NCI-H146 treated with DMSO at 0.1 percent for 48 hours (cell line): ENCODE data around the gene FRAS1.
A peak's percentile ranks its signal among the peaks of the same experiment; 100 is the strongest.
"Not testable (repeated sequence)": the region's sequence is repeated elsewhere in the genome, so short reads cannot be mapped to it uniquely, and the experiment has no call there.

ENCODE experiments used
- DNase-seq: peaks from one replicate; lab custom pipeline; 2025; ENCODE audit not compliant: unreplicated experiment; lab: John Stamatoyannopoulos, UW

The FRAS1 gene

GRCh38 chr4:78207951-78208350 lies 150.8 kb downstream of the FRAS1 start:
- no peak for DNase-seq

DNA sequence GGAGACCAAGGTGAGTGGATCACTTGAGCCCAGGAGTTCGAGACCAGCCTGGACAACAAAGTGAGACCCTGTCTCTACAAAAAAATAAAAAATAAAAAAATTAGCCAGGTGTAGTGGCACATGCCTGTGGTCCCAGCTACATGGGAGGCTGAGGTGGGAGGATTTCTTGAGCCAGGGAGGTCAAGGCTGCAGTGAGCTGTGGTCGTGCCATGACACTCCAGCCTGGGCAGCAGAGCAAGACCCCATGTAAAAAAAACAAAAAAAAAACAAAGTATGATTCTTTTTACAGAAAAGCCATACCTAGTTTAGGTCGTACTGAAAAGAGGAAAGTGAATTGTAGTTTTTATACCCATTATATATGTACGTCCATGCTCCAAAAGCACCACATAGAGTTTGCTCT lies 151.8 kb downstream of the FRAS1 start:
- DNase-seq, result not testable (repeated sequence)

GRCh38 chr4:78210694-78211410 lies 153.7 kb downstream of the FRAS1 start:
- DNase-seq, result no peak

DNA sequence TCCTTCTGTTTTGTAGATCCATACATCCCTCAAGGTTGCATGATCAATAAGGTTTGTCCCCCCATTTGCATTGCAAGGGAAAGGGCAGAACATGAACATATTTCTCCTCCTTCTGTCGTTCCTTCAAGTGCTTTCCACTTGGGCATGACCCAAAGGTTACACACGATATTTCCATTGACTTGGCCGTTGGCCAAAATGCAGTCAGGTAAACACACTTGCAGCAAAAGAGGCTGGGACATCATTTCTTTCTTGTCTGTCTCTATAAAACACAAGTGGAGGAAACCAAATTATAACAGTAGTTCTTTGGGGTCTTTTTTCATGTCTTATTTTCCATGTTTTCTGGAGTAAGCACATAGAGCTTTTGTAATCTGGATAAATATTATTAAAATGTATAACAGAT lies 156.1 kb downstream of the FRAS1 start:
- DNase-seq, result no peak

- no peak for DNase-seq
Observed at GRCh38 chr4:78214078-78214477, 157.0 kb downstream of the FRAS1 start.

DNA sequence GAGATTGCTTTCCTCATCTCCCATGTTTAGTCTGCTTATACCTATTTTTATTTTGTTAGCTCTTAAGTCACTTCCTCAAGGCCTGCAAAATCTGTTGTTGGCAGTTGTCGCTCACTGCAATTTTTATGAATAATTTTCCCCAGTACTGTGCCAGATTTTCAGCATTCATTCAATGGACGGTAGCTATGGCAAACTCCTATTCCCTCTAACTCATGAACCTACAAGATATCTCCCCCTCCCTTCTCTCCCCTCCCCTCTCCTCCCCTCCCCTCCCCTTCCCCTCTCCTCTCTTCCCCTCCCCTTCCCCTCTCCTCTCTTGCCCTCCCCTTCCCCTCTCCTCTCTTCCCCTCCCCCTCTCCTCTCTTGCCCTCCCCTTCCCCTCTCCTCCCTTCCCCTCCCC lies 160.4 kb downstream of the FRAS1 start:
- no peak for DNase-seq

DNA sequence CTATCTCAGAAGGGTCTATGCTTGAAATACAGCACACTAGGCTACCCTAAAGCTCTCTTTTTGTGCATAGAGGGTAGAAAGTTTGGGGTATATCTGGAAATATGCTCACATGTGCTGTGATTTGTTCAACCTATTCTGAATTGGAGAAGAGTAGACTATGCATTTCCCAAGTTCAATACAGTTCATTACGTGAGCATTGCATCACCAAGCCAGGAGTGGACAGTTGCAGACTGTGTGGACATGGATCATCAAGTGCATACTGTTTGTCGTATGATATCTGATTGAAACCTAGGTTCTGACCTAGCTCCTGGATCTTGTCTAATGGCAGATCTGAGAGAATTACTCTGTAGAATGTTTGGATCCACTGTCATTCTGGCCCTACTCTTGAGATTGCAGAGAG lies 161.1 kb downstream of the FRAS1 start:
- DNase-seq, result no peak

- DNase-seq, result no peak
Observed at GRCh38 chr4:78219825-78220224, 162.7 kb downstream of the FRAS1 start.

DNA sequence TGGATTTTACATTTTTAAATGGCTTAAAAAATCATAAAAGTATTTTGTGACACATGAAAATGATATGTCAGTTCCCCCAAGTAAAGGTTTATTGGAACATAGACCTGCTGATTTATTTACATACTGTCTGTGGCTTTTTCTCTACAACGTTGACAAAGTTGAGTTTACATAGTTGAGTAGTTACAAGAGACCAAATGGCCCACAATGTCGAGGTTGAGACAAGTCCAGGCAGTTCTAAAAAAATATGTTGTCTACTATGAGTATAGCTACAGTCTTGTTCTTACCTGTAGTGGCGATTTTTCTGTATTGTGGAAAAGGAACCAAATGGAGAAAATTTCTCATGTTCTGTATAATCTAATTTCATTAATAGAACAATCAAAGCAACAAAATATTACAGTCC lies 163.2 kb downstream of the FRAS1 start:
- DNase-seq, result no peak

GRCh38 chr4:78222575-78223186 lies 165.6 kb downstream of the FRAS1 start:
- peak; percentile 87 for DNase-seq

GRCh38 chr4:78225236-78225635 lies 168.1 kb downstream of the FRAS1 start:
- DNase-seq, result no peak

- no peak for DNase-seq
Observed at GRCh38 chr4:78226279-78226678, 169.2 kb downstream of the FRAS1 start.

DNA sequence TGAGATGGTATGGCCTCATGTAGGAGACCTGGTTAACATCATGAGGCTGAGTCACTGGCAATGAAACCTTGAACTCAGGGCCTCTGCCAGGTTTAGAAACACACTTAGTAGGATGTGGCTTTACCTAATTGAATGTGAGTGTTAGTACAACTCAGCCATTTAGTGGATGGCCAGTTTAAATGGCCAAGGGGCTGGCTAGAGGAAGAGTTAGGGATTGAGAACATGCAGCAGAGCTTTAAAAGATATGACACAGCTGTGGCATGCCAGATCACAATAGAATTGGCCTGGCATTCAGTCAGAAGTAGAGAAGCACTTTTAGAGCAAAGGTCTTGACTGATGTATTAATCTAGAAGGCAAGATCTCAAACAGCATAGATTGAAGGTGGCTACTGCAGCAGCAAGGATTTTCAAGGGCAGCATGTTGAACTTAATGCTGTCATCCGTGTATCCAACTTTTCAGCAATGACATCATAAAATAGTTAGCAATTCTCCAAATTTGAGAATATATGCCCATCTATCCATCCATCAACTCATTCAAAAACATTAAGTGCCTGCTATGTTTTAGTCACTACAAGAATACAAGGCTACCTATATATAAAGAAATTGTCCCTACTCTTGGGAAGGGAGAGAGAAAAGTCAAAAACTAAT lies 170.4 kb downstream of the FRAS1 start:
- no peak for DNase-seq

GRCh38 chr4:78235800-78236199 lies 178.7 kb downstream of the FRAS1 start:
- no peak for DNase-seq

DNA sequence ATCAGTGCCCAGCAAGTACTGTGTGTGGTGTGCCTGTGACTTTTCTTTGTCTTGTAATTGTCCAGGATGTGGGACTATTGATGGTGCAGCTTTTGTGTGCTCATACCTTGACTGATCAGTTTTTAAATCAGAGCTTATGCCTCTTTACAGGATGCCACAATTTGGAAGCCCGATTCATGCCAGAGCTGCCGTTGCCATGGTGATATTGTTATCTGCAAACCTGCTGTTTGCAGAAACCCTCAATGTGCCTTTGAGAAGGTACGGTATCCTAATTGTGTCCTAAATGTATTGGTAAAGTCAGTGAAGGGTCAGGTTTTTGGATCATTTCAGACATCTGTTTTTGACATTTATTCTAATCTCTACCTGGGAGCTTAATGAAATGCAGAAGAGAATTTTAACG lies 180.2 kb downstream of the FRAS1 start:
- DNase-seq, result no peak

DNA sequence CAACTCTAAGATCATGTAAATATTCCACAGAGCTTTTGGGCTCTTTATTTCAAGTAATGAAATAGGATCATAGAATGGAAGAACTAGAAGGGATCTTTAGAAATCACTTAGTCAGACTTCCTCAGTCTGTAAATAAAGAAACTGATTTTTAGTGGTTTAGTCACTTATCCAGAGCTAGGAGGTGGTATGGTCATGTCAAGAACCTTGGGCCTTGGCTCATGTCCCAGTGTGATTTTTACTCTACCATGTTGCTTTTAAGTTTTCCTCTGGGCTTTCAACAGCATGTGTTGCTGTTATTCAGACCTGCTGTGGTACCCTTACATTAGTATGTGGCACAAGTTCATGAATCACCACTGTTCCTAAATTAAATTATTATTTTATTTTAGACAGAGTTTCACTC lies 184.9 kb downstream of the FRAS1 start:
- DNase-seq, result no peak

DNA sequence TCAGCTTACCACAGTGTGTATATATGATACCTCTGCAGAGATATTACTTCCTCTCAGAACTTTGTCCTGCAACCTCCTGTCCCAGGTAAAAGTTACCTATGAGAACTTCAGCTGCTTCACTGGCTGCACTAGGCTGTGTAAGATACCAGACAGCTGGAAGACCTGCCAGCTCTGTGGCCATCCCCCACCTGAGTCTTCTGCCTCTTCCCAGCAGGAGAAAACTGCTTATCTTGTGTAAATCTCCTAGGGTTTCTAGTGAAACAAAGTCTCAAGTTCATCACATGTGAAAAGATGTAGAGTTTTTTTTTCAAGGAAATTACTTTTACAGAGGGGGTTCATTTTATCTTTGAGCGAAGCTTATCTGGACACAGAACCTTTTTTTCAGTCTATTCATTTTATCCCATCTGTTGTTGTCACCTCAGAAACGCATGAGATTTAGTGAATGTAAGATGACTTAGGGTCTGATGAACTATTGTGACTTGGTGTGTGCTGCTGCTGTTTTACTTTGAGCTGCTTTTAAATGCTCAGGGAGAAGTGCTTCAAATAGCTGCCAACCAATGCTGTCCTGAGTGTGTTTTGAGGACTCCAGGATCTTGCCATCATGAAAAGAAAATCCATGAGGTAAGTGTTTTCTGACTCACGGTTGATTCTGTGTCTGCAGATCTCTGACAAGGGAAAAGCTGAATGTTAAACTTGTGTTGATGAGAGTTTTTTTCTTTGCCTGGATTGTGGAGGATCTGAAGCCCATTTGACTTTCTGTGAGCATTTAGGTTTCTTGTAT lies 187.8 kb downstream of the FRAS1 start:
- DNase-seq, result no peak

DNA sequence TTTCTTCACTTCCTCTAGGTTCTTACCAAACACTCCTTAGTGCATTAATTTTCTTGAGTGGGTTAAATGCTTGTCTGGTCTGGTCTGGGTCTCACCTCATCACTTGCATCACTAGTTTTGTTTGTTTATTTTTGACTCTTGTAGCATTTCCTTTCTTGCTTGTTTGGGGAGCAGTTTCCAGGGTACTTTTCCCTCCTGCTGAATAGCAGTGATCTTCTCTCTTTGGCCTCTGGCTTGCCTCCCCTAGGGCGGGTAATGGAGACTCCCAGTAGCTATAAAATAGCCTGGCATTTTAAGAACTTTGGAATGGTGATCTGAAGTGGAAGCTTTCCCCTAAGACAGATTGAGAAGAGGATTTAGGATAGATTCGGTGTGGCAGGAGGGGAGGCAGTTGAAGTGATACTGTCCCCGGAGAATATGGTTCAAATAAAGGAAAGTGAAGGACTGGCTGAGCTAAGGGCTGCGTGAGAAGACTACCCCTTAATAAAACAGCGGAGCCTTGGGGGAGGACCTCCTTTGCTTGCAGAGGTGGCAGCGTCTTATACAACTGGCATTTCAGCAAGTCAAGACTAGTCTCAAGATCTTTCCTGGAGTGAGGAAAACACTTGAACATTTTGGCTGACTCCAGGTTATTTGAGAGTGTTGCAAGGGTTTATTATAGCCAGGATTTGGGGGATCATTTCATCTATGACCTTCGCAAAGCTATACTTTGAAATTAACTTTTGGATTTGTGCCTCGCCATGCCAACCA lies 190.6 kb downstream of the FRAS1 start:
- DNase-seq, result no peak

- no peak for DNase-seq
Observed at GRCh38 chr4:78250500-78250899, 193.4 kb downstream of the FRAS1 start.

GRCh38 chr4:78252773-78253172 lies 195.7 kb downstream of the FRAS1 start:
- DNase-seq, result not testable (repeated sequence)

DNA sequence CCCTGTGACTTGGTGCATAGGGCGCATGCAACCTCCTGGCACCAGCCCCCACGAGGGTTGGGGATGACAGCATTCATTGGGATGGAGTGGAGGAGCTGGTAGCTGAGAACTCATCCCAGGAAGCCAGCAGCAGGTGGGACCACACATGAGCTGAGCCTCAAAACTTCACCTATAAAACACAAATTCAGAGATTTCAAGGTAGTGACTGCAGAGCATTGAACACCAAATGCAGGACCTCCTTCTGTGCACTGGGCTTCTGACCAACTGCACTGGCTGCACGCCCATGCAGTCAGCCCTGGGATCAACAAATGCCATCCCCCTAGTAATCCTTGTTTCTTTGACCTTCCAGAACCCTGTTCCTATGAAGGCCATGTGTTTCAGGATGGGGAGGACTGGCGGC lies 197.8 kb downstream of the FRAS1 start:
- DNase-seq, result no peak
